Astrocyte of the spinal cord (primary cell): ENCODE measurements around the gene ACOD1.

Source experiments
- DNase-seq: peaks from one replicate; pipeline ENCODE4 v3.0.0; 2011; ENCODE audit warnings: low read depth, low spot score
- H3K4me3 ChIP-seq: 2 replicates; pipeline ENCODE4 v1.5.1; 2011; ENCODE audit warnings: low read depth, mild to moderate bottlenecking, low read length, moderate library complexity
- CTCF ChIP-seq: IDR thresholded peaks from 2 replicates; pipeline ENCODE4 v1.5.1; 2012; ENCODE audit warnings: low read depth, mild to moderate bottlenecking, low read length, inconsistent platforms
- in situ Hi-C: cut with HindIII; loops from 2 replicates; pipeline ENCODE4 v1.10.0; 2017; ENCODE audit warnings: low sequenced_read_pairs

ACOD1 gene

GRCh38 chr13:76993473-76993872 lies 45.2 kb downstream of the ACOD1 start:
- in situ Hi-C loops: no loop called here
- no peak for TF ChIP-seq CTCF
- H3K4me3 ChIP-seq: no peak overlapping the region
- DNase-seq: no peak

DNA sequence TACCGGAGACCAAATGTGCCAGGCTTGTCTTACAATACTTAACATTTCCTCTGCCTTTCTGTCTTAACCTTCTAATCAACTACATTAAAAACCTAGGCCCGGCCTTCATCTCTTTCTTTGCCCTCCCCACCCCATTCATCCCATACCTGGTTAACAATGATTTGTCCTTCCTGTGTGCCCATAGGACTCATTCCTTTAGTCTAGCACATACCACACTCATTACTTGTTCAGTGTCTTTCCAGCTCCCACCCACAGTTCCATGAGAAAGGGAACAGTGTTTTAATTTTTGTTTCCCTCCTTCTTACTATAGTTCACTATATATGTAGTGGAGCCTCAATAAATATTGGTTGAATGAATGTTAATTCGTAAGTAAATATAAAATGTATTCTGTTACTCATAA lies 46.0 kb downstream of the ACOD1 start:
- no peak for TF ChIP-seq CTCF
- no peak overlapping the region for H3K4me3 ChIP-seq
- no peak for DNase-seq
- in situ Hi-C loops: no loop called here

GRCh38 chr13:77000475-77000874 lies 52.2 kb downstream of the ACOD1 start:
- TF ChIP-seq CTCF: no peak
- DNase-seq: peak; percentile 25
- in situ Hi-C loops: no loop called here
- no peak overlapping the region for H3K4me3 ChIP-seq

- in situ Hi-C loops: no loop called here
- TF ChIP-seq CTCF: no peak
- H3K4me3 ChIP-seq: no peak overlapping the region
- DNase-seq: no peak
Observed at GRCh38 chr13:77001540-77001939, 53.2 kb downstream of the ACOD1 start.

DNA sequence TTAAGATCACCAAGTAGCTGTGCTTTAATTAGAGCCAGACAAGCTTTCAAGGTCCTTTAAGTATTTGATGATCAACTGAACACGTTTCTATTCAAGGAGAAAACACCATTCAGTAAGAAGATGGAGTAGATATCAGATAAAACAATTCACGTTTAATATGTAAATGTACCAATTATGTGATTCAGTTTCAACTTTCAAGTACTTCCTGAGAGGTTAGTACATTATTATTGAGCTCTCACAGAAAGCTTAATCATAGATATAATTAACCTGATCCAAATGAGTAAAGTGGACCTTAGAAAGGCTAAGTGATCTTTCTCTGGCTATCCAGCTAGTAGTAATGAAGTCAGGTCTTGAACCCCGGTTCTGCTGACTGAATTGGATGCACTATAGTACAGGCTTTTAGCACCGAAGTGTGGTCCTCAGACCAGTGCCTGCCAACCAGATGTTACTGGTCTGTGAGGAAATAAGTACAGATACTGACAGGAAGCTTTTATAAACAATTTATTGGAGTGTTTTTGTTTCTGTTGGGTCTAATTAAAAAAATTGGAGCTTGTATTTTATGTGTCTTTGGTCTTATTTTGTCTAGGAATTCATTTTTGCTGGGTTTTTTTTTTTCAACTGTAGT lies 53.8 kb downstream of the ACOD1 start:
- no peak overlapping the region for H3K4me3 ChIP-seq
- in situ Hi-C loops: no loop called here
- DNase-seq: no peak
- TF ChIP-seq CTCF: no peak

GRCh38 chr13:77002590-77003190 lies 54.4 kb downstream of the ACOD1 start:
- in situ Hi-C loops: no loop called here
- no peak overlapping the region for H3K4me3 ChIP-seq
- TF ChIP-seq CTCF: peak; percentile 83
- DNase-seq: peak; percentile 49
